Measurements from ENCODE around the gene NUDT2.
"Not testable (repeated sequence)": the region's sequence is repeated elsewhere in the genome, so short reads cannot be mapped to it uniquely, and the experiment has no call there.

The NUDT2 gene

GRCh38 chr9:34328987-34329832 is at the start of gene NUDT2, which contains the start of gene KIF24:
TSS of gene NUDT2 (plus strand) at chr9:34329569. CDS start at chr9:34339040, 9,471 bp downstream.
TSS of gene KIF24 (minus strand) at chr9:34329268. CDS start at chr9:34311346, 17,922 bp downstream.
- DNase-seq: peak; percentile 66 to 99 (median 94)

GRCh38 chr9:34282096-34282495 is 47.3 kb upstream of the NUDT2 start:
- DNase-seq: no peak

- no peak for DNase-seq
Measured at GRCh38 chr9:34289159-34289558, 40.2 kb upstream of the NUDT2 start.

GRCh38 chr9:34291023-34291422 is 38.3 kb upstream of the NUDT2 start:
- no peak for DNase-seq

GRCh38 chr9:34291423-34291822 is 37.9 kb upstream of the NUDT2 start:
- DNase-seq: no peak

GRCh38 chr9:34292552-34292951 is 36.8 kb upstream of the NUDT2 start:
- DNase-seq: no peak

GRCh38 chr9:34301064-34301463 is 28.3 kb upstream of the NUDT2 start:
- not testable (repeated sequence) for DNase-seq

- DNase-seq: not testable (repeated sequence)
Measured at GRCh38 chr9:34308316-34308715, 21.1 kb upstream of the NUDT2 start.

- no peak for DNase-seq
Measured at GRCh38 chr9:34310215-34310614, 19.2 kb upstream of the NUDT2 start.

- no peak for DNase-seq
Measured at GRCh38 chr9:34311499-34312185, 17.7 kb upstream of the NUDT2 start.

GRCh38 chr9:34317436-34317835 is 11.9 kb upstream of the NUDT2 start:
- no peak for DNase-seq

GRCh38 chr9:34318163-34318790 is 11.1 kb upstream of the NUDT2 start:
- DNase-seq: no peak

- DNase-seq: no peak
Measured at GRCh38 chr9:34321451-34321850, 7.9 kb upstream of the NUDT2 start.

- DNase-seq: no peak
Measured at GRCh38 chr9:34322899-34323591, 6.3 kb upstream of the NUDT2 start.

- no peak for DNase-seq
Measured at GRCh38 chr9:34326690-34327089, 2.7 kb upstream of the NUDT2 start.

GRCh38 chr9:34328500-34328986 is 826 bp upstream of the NUDT2 start:
- no peak for DNase-seq

- no peak for DNase-seq
Measured at GRCh38 chr9:34331196-34331595, 1.8 kb downstream of the NUDT2 start.

- peak in 3 of 14 donors; percentile 11 to 50 (median 38) for DNase-seq
Measured at GRCh38 chr9:34332076-34332964, 3.0 kb downstream of the NUDT2 start.

GRCh38 chr9:34333836-34334235 is 4.5 kb downstream of the NUDT2 start:
- DNase-seq: no peak

- DNase-seq: peak in 12 of 14 donors; percentile 26 to 84 (median 66)
Measured at GRCh38 chr9:34334337-34334824, 5.0 kb downstream of the NUDT2 start.

GRCh38 chr9:34334916-34335315 is 5.5 kb downstream of the NUDT2 start:
- peak in 2 of 14 donors; percentile 57 to 64 for DNase-seq
